MCF 10A (cell line): ENCODE data around the gene PCSK5. TPM values are rescaled to one million over a fixed set of nuclear protein-coding genes. Genes with fewer than 3 reads are reported as not detected.
"Not testable (repeated sequence)": the region's sequence is repeated elsewhere in the genome, so short reads cannot be mapped to it uniquely, and the experiment has no call there.

Source experiments
- BruUV-seq: library from RNA; stranded (reverse); fragments of 400-500 nt; replicated peaks from 2 replicates; lab custom pipeline; 2021; lab: Mats Ljungman, UMichigan
- CTCF ChIA-PET: fragments of 300-600 bp; sonication (Branson Sonifier 250); formaldehyde crosslinking; extraction: SDS; loops from one replicate; lab custom pipeline; 2021; ENCODE audit warnings: antibody characterized with exemption, inconsistent platforms; lab: Yijun Ruan, JAX
- POLR2A ChIA-PET: fragments of 300-600, 350-650 bp; sonication (Branson Sonifier 250); formaldehyde crosslinking; extraction: SDS; loops from one replicate; lab custom pipeline; 2020; ENCODE audit warnings: antibody characterized with exemption, inconsistent platforms; lab: Yijun Ruan, JAX
- DNase-seq: peaks from one replicate; pipeline ENCODE4 v3.0.0-alpha.2; 2018; ENCODE audit not compliant: unreplicated experiment
- H3K27ac Mint-ChIP-seq: one replicate; pipeline ENCODE4 v1.8.0; 2022; ENCODE audit warnings: mild to moderate bottlenecking, low read depth, mixed read lengths; ENCODE audit not compliant: unreplicated experiment
- H3K27me3 Mint-ChIP-seq: one replicate; pipeline ENCODE4 v1.8.0; 2022; ENCODE audit warnings: mixed read lengths; ENCODE audit not compliant: insufficient read depth, unreplicated experiment
- H3K36me3 Mint-ChIP-seq: one replicate; pipeline ENCODE4 v1.8.0; 2022; ENCODE audit warnings: mild to moderate bottlenecking, moderate library complexity, mixed read lengths; ENCODE audit not compliant: insufficient read depth, unreplicated experiment
- H3K4me1 Mint-ChIP-seq: one replicate; pipeline ENCODE4 v1.8.0; 2022; ENCODE audit warnings: mixed read lengths; ENCODE audit not compliant: insufficient read depth, unreplicated experiment
- H3K4me3 Mint-ChIP-seq: one replicate; pipeline ENCODE4 v1.8.0; 2022; ENCODE audit warnings: mild to moderate bottlenecking, moderate library complexity, mixed read lengths; ENCODE audit not compliant: unreplicated experiment
- H3K9me3 Mint-ChIP-seq: one replicate; pipeline ENCODE4 v1.8.0; 2022; ENCODE audit warnings: mixed read lengths; ENCODE audit not compliant: unreplicated experiment
- intact Hi-C: fragments of 100-400 bp; cut with micrococcal nuclease; formaldehyde crosslinking; loops from 2 replicates; pipeline ENCODE4 v1.14.1; 2022
- total RNA-seq: library from RNA; stranded (reverse); gene quantifications from 2 replicates; pipeline ENCODE4 v1.2.3, GENCODE V29; 2022
- TF ChIP-seq, protein P1 (sequence below): fragments of 200-600 bp; IDR thresholded peaks from one replicate; pipeline ENCODE4 v1.8.0; 2022; ENCODE audit warnings: antibody characterized with exemption, mild to moderate bottlenecking; ENCODE audit not compliant: unreplicated experiment

Gene PCSK5
- total RNA-seq, 1 experiment from 2014 or later: not detected

DNA sequence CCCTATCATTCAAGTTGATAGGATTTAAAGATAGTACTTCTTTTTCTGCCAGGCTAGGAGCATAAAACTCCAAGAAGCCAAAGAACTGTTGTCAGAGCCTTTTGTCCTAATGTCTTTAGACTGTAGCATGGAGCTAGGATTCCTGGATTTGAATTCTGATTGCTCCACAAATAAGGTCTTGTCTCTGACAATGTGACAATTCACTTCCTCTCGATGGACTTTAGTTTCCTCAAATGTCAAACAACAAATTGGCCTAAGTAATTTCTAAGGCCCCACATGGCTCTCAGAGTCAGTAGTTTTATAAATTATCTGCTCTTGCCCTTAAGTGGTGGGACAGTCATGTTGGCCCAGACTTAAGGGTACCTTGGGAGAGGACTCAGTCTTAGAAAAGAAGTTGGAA, 467.1 kb downstream of the PCSK5 start:
- Mint-ChIP-seq H3K9me3 (no peaks in the 10 kb centered on the region), H3K4me1 (no peaks in the 10 kb centered on the region), H3K27me3 (no peaks in the 10 kb centered on the region), H3K36me3 (no peaks in the 10 kb centered on the region), H3K4me3 (no peak overlapping the region), H3K27ac (no peak overlapping the region)
- ChIA-PET CTCF (no interaction called here), POLR2A (interaction anchor here (0.7 kb wide), 1 partner anchor 1791 kb away, joined by 3 read pairs; no protein-coding TSS in a partner anchor)
- no TSS peak for BruUV-seq
- intact Hi-C loops: no loop called here
- no peak for DNase-seq
- TF ChIP-seq, protein P1, sequence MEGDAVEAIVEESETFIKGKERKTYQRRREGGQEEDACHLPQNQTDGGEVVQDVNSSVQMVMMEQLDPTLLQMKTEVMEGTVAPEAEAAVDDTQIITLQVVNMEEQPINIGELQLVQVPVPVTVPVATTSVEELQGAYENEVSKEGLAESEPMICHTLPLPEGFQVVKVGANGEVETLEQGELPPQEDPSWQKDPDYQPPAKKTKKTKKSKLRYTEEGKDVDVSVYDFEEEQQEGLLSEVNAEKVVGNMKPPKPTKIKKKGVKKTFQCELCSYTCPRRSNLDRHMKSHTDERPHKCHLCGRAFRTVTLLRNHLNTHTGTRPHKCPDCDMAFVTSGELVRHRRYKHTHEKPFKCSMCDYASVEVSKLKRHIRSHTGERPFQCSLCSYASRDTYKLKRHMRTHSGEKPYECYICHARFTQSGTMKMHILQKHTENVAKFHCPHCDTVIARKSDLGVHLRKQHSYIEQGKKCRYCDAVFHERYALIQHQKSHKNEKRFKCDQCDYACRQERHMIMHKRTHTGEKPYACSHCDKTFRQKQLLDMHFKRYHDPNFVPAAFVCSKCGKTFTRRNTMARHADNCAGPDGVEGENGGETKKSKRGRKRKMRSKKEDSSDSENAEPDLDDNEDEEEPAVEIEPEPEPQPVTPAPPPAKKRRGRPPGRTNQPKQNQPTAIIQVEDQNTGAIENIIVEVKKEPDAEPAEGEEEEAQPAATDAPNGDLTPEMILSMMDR: no peak

GRCh38 chr9:76358628-76359280, 468.3 kb downstream of the PCSK5 start:
- intact Hi-C loops: no loop called here
- Mint-ChIP-seq H3K36me3 (no peaks in the 10 kb centered on the region), H3K27me3 (no peaks in the 10 kb centered on the region), H3K4me1 (no peaks in the 10 kb centered on the region), H3K9me3 (no peaks in the 10 kb centered on the region), H3K27ac (no peak overlapping the region), H3K4me3 (no peak overlapping the region)
- CTCF ChIA-PET: interaction anchor here (1.0 kb wide), 1 partner anchor 38 kb away, joined by 4 read pairs; no protein-coding TSS in a partner anchor
- no TSS peak for BruUV-seq
- POLR2A ChIA-PET: interaction anchor here (0.6 kb wide), 1 partner anchor 62 kb away, joined by 3 read pairs; no protein-coding TSS in a partner anchor
- TF ChIP-seq, protein P1: no peak
- DNase-seq: no peak

GRCh38 chr9:76359365-76359764, 468.9 kb downstream of the PCSK5 start:
- Mint-ChIP-seq H3K27me3 (no peaks in the 10 kb centered on the region), H3K9me3 (no peaks in the 10 kb centered on the region), H3K4me1 (peaks cover 2% of the 10 kb centered on the region), H3K4me3 (no peak overlapping the region), H3K36me3 (no peaks in the 10 kb centered on the region), H3K27ac (no peak overlapping the region)
- DNase-seq: no peak
- TF ChIP-seq, protein P1: no peak
- BruUV-seq: no TSS peak
- ChIA-PET CTCF (interaction anchor here (0.7 to 1.0 kb wide), 2 partner anchors 19 to 38 kb away, joined by 3 to 4 read pairs; no protein-coding TSS in a partner anchor), POLR2A (interaction anchor here (0.6 kb wide), 1 partner anchor 61 kb away, joined by 3 read pairs; no protein-coding TSS in a partner anchor)
- intact Hi-C loops: no loop called here

- H3K36me3 Mint-ChIP-seq: no peaks in the 10 kb centered on the region
- intact Hi-C loops: no loop called here
- no peak overlapping the region for H3K27ac Mint-ChIP-seq
- peaks cover 6% of the 10 kb centered on the region for H3K4me1 Mint-ChIP-seq
- no peak overlapping the region for H3K4me3 Mint-ChIP-seq
- DNase-seq: no peak
- no peaks in the 10 kb centered on the region for H3K27me3 Mint-ChIP-seq
- BruUV-seq: no TSS peak
- H3K9me3 Mint-ChIP-seq: no peaks in the 10 kb centered on the region
- ChIA-PET CTCF (interaction anchor here (0.7 kb wide), 1 partner anchor 18 kb away, joined by 3 read pairs; no protein-coding TSS in a partner anchor), POLR2A (no interaction called here)
- TF ChIP-seq, protein P1: no peak
Measured at GRCh38 chr9:76359766-76360165, 469.3 kb downstream of the PCSK5 start.

- POLR2A ChIA-PET, intact Hi-C loops, H3K4me3 Mint-ChIP-seq, H3K27ac Mint-ChIP-seq, BruUV-seq, DNase-seq, H3K9me3 Mint-ChIP-seq, H3K27me3 Mint-ChIP-seq, H3K36me3 Mint-ChIP-seq: not testable (repeated sequence)
- CTCF ChIA-PET: interaction anchor here (1.1 to 1.6 kb wide), 2 partner anchors 58 to 1177 kb away, joined by 3 to 5 read pairs; no protein-coding TSS in a partner anchor
- peaks cover 11% of the 10 kb centered on the region for H3K4me1 Mint-ChIP-seq
Measured at GRCh38 chr9:76362332-76363031, 472.0 kb downstream of the PCSK5 start.
